Body of pancreas (tissue), 4 donors: ENCODE data around the gene SMAD2. TPM values are rescaled to one million over a fixed set of nuclear protein-coding genes. Genes with fewer than 3 reads are reported as not detected.

Source experiments
- ATAC-seq: fragments of 150-250 bp; one replicate; pipeline ENCODE4 v1.9.1; 2016
- DNase-seq, 4 donors: peaks; one replicate each; pipeline ENCODE4 v3.0.0-alpha.2; 2019
- H3K27ac ChIP-seq, 4 donors: fragments of 200-600 bp; sonication (generic); 1 replicate in 3 of 4; 2 replicates in 1 of 4; pipeline versions ENCODE4 v1.5.1 to v1.6.1; 2016 to 2019; ENCODE audit warnings: mild to moderate bottlenecking in 1 of 4, mixed read lengths in 1 of 4, moderate library complexity in 1 of 4
- H3K27me3 ChIP-seq, 2 donors: fragments of 200-600 bp; sonication (generic); one replicate each; pipeline ENCODE4 v1.6.0; 2016; ENCODE audit warnings: mild to moderate bottlenecking in 1 of 2
- H3K36me3 ChIP-seq, 2 donors: fragments of 200-600 bp; sonication (generic); replicated peaks in 1 of 2; 2 replicates each; pipeline ENCODE4 v1.5.1; 2016; ENCODE audit warnings: low read depth in 2 of 2; ENCODE audit not compliant: insufficient read depth in 1 of 2
- H3K4me1 ChIP-seq: fragments of 200-600 bp; sonication (generic); one replicate; pipeline ENCODE4 v1.6.0; 2016
- H3K4me3 ChIP-seq, 2 donors: fragments of 200-600 bp; sonication (generic); 1 replicate in 1 of 2; 2 replicates in 1 of 2; pipeline ENCODE4 v1.5.1; 2016 to 2019
- H3K9me3 ChIP-seq, 3 donors: fragments of 200-600 bp; sonication (generic); 1 replicate in 2 of 3; 2 replicates in 1 of 3; pipeline ENCODE4 v1.5.1; 2016
- CTCF ChIP-seq, 7 experiments: fragments of 450-650 bp in 4 of 7; fragments of 200-600 bp in 3 of 7; sonication (generic) in 3 of 7; IDR thresholded peaks; one replicate each; pipeline ENCODE4 v1.5.1; 2016 to 2019; ENCODE audit warnings: antibody characterized with exemption in 7 of 7
- POLR2A ChIP-seq, 3 donors: fragments of 450-650 bp; IDR thresholded peaks; one replicate each; pipeline ENCODE4 v1.6.1; 2016; ENCODE audit warnings: antibody characterized with exemption in 3 of 3, mild to moderate bottlenecking in 2 of 3
- WGBS, 2 donors: methylation state at CpG; one replicate each; pipeline ENCODE4 v1.1.5; 2017; 5-methylcytosine and 5-hydroxymethylcytosine counted together
- intact Hi-C: fragments of 100-400 bp; cut with DNase I; formaldehyde crosslinking; loops from one replicate; pipeline ENCODE4 v1.15.1; 2023
- total RNA-seq, 2 donors: library from RNA; depleted of rRNA; stranded (reverse); fragments of >200 nt; gene quantifications; one replicate each; pipeline ENCODE4 v1.1.0, GENCODE V29; 2016

The SMAD2 gene
- total RNA-seq, 2 donors from 2014 or later: 9.6 to 19.7 TPM

GRCh38 chr18:47790036-47790435 lies 140.4 kb downstream of the SMAD2 start:
- ATAC-seq: no peak

GRCh38 chr18:47788621-47789020 lies 141.8 kb downstream of the SMAD2 start:
- no peaks in the 10 kb centered on the region for H3K27me3 ChIP-seq
- TF ChIP-seq POLR2A (IDR thresholded peaks at IDR 0.05) (no peak), CTCF (IDR thresholded peaks at IDR 0.05) (no peak)
- no peaks in the 10 kb centered on the region for H3K4me1 ChIP-seq
- DNase-seq (no peak), ATAC-seq (no peak)
- H3K4me3 ChIP-seq: no peak overlapping the region
- no peak overlapping the region for H3K27ac ChIP-seq
- no peaks in the 10 kb centered on the region for H3K36me3 ChIP-seq
- intact Hi-C loops: no loop called here
- H3K9me3 ChIP-seq: peaks cover 0 to 5% (median 0%) of the 10 kb centered on the region in 3 donors
- 44 to 63% methylated on average over 3 of the region's 3 CpGs for WGBS, 2 donors

More at GRCh38 chr18:47790036-47790435, 140.4 kb downstream of the SMAD2 start:
- Histone ChIP-seq H3K4me1 (no peaks in the 10 kb centered on the region), H3K36me3 (no peaks in the 10 kb centered on the region), H3K27ac (no peak overlapping the region), H3K4me3 (no peak overlapping the region), H3K27me3 (no peaks in the 10 kb centered on the region), H3K9me3 (peaks cover 0 to 5% (median 0%) of the 10 kb centered on the region in 3 donors)
- intact Hi-C loops: no loop called here
- WGBS, 2 donors: 73 to 78% methylated on average over 2 of the region's 2 CpGs
- no peak for DNase-seq
- no peak for TF ChIP-seq POLR2A (IDR thresholded peaks at IDR 0.05)
- no peak for TF ChIP-seq CTCF (IDR thresholded peaks at IDR 0.05)

- no peaks in the 10 kb centered on the region for H3K36me3 ChIP-seq
- no peak for TF ChIP-seq POLR2A (IDR thresholded peaks at IDR 0.05)
- no peak for TF ChIP-seq CTCF (IDR thresholded peaks at IDR 0.05)
- no peak overlapping the region for H3K27ac ChIP-seq
- H3K27me3 ChIP-seq: no peaks in the 10 kb centered on the region
- no peak for DNase-seq
- H3K4me1 ChIP-seq: no peaks in the 10 kb centered on the region
- no peak overlapping the region for H3K4me3 ChIP-seq
- peaks cover 0 to 4% (median 0%) of the 10 kb centered on the region in 3 donors for H3K9me3 ChIP-seq
- no peak for ATAC-seq
- whole genome bisulfite sequencing, 2 donors: 68 to 75% methylated on average over 3 of the region's 3 CpGs
- intact Hi-C loops: no loop called here
Measured at GRCh38 chr18:47781561-47781960, 148.9 kb downstream of the SMAD2 start.

GRCh38 chr18:47780011-47780725 lies 150.3 kb downstream of the SMAD2 start:
- no peak for DNase-seq
- 79 to 81% methylated on average over 11 of the region's 11 CpGs for WGBS, 2 donors
- H3K9me3 ChIP-seq: no peaks in the 10 kb centered on the region
- ATAC-seq: no peak
- H3K4me3 ChIP-seq: no peak overlapping the region
- no peak for TF ChIP-seq CTCF (IDR thresholded peaks at IDR 0.05)
- TF ChIP-seq POLR2A (IDR thresholded peaks at IDR 0.05): no peak
- no peaks in the 10 kb centered on the region for H3K27me3 ChIP-seq
- H3K27ac ChIP-seq: no peak overlapping the region
- intact Hi-C loops: no loop called here
- H3K4me1 ChIP-seq: no peaks in the 10 kb centered on the region
- H3K36me3 ChIP-seq: no peaks in the 10 kb centered on the region

GRCh38 chr18:47779381-47779780 lies 151.1 kb downstream of the SMAD2 start:
- Histone ChIP-seq H3K9me3 (no peaks in the 10 kb centered on the region), H3K36me3 (no peaks in the 10 kb centered on the region), H3K4me1 (no peaks in the 10 kb centered on the region), H3K4me3 (no peak overlapping the region), H3K27me3 (no peaks in the 10 kb centered on the region), H3K27ac (no peak overlapping the region)
- ATAC-seq: no peak
- TF ChIP-seq CTCF (IDR thresholded peaks at IDR 0.05): no peak
- TF ChIP-seq POLR2A (IDR thresholded peaks at IDR 0.05): no peak
- intact Hi-C loops: loop anchor here (10.0 kb wide), 2 partner anchors 245 to 665 kb away; no protein-coding TSS in a partner anchor
- DNase-seq: no peak
- WGBS, 2 donors: 71 to 77% methylated on average over 3 of the region's 3 CpGs
